ENCODE data around the gene ZNF837. TPM values are rescaled to one million over a fixed set of nuclear protein-coding genes. Genes with fewer than 3 reads are reported as not detected.

ZNF837 gene
- total RNA-seq, 2 donors from 2014 or later = 2.4 to 2.5 TPM

DNA sequence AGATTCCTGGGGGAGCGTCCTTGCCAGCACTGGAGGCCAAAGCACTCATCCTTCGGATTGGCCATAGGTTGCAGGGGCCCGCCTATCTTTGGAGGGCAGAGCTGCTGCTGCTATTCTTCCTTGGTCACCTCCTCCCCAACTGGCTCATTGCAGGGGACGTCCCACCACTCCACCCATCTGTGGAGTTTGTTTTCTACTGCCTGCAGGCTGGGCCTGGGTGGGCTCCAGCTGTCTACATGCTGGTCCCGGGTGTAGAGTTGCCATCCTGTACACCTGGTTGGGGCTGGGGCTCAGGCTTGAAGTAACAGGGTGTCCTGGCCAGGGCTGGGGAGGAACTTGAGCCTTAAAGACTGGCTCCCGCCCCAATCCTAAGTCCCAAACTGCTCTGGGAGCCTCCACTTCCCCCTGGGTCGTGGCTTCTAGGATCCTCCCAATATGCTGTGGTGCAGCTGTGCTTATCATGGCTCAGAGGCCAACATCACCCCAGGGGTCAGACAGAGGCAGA, 16.8 kb upstream of the ZNF837 start:
- no peak for ATAC-seq
- intact Hi-C loops (cut with DNase I, micrococcal nuclease) = no loop called here
- DNase-seq = no peak

- DNase-seq (no peak), ATAC-seq (no peak)
- intact Hi-C loops (cut with DNase I, micrococcal nuclease) = no loop called here
Measured at GRCh38 chr19:58396691-58397532, 16.1 kb upstream of the ZNF837 start.

DNA sequence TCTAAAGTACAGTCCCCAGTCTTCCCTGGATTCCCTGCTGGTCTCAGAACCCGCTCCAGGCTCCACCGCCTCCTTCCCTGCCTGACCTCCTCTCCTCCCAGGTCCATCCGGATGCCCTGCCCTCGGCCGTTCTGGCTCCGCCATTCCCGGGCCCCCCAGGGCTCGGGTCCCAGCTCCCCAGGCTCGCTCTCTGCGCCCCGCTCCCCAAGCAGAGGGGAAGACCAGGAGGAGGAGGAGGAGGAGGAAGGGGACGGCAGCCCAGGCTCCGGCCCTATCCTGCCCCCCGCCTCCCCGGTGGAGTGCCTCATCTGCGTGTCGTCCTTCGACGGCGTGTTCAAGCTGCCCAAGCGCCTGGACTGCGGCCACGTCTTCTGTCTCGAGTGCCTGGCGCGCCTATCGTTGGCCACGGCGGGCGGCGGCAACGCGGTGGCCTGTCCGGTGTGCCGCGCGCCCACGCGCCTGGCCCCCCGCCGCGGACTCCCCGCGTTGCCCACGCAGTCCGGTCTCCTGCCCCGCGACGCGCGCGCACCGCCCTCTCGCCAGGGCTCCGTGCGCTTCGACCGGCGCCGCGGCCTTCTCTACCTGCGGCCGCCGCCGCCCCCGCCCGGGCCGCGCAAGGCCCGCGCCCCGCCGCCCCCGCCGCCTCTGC, 15.3 kb upstream of the ZNF837 start:
- ATAC-seq = no peak
- intact Hi-C loops (cut with DNase I, micrococcal nuclease) = no loop called here
- no peak for DNase-seq

DNA sequence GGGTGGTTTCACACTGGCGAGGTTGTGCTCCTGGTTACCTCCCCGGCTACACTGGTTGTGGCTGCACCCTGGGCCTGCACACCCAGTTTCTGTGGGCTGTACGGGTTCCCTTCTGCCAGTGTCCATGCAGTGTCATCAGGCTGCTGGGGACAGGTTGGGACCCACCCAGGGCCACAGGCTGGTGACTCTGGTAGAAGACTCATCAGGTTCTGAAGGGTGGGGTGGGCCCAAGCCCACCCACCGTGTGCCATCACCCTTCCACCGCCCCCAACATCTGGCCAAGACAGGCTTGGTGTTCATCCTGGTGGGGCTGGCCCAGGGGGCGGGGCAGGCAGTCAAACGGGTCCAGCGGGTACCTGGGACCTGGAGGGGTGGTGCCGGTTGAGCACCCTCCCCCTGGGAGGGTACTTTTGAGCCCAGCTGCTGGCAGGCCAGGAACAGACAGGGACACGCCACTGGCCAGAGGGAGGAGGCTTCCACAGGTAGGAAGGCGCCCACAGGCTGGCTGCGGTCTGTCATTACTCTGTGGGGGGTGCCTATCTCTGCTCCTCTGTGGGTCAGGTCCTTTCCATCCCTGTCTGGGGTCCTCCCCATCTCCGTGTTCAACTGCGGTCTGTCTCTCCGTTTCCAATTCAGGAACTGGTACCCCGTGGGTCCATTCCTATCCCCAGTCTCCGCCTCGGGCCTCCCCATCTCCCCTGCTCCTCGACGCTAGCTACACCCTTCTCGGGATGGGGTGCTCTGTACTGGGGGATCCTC, 14.6 kb upstream of the ZNF837 start, which contains the start of gene RNF225:
RNF225 (plus strand) TSS at position 437 of the 759 bp plus-strand sequence. CDS start 434 bp downstream, outside the sequence.
- ATAC-seq = peak; percentile 68
- DNase-seq = peak in 1 of 2 donors; percentile 36
- intact Hi-C loops (cut with DNase I, micrococcal nuclease) = no loop called here

- intact Hi-C loops (cut with DNase I, micrococcal nuclease) = no loop called here
- DNase-seq (no peak), ATAC-seq (peak; percentile 3)
Measured at GRCh38 chr19:58394821-58395219, 14.0 kb upstream of the ZNF837 start.

GRCh38 chr19:58393725-58394033, 12.8 kb upstream of the ZNF837 start:
- intact Hi-C loops (cut with DNase I, micrococcal nuclease) = no loop called here
- ATAC-seq (no peak), DNase-seq (no peak)

DNA sequence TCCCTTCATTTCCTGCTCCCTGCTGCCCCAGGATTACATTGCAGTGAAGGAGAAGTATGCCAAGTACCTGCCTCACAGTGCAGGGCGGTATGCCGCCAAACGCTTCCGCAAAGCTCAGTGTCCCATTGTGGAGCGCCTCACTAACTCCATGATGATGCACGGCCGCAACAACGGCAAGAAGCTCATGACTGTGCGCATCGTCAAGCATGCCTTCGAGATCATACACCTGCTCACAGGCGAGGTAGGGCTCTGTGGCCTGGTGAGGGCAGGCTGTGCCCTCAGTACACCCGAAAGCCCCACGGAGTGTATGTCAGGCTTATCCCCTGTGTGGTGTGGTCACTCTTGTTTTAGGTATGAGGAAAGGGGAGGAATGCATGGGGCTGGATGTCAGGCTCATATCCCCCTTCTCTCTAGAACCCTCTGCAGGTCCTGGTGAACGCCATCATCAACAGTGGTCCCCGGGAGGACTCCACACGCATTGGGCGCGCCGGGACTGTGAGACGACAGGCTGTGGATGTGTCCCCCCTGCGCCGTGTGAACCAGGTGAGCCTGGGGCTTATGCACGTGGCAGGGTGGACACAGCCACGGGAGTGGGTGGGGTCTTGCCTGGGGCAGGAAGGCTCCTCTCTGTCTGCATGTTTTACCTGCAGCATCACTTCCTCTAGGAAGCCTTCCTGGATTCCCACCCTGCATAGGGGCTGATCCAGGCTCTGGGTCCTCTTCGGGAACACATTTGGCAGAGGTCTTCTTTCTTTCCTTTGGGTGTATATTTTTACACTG, 12.3 kb upstream of the ZNF837 start:
- ATAC-seq = no peak
- intact Hi-C loops (cut with DNase I, micrococcal nuclease) = no loop called here
- DNase-seq = no peak

DNA sequence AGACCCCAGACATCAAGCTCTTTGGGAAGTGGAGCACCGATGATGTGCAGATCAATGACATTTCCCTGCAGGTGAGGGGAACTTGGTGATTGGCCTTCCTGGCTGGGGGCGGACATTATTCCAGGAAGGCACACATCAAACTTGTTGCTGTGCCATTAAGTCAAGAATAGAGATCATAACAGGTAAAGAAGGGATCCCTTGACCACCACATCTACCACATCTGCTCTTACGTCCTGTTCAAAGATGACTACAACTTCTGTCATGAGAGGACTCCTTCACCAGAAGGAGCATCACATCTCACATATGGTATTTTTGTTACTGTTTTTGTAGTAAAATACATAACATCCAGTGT, 7.3 kb upstream of the ZNF837 start:
- ATAC-seq (no peak), DNase-seq (no peak)
- intact Hi-C loops (cut with DNase I, micrococcal nuclease) = no loop called here

GRCh38 chr19:58387338-58388174, 6.7 kb upstream of the ZNF837 start:
- intact Hi-C loops (cut with DNase I, micrococcal nuclease) = no loop called here
- no peak for ATAC-seq

DNA sequence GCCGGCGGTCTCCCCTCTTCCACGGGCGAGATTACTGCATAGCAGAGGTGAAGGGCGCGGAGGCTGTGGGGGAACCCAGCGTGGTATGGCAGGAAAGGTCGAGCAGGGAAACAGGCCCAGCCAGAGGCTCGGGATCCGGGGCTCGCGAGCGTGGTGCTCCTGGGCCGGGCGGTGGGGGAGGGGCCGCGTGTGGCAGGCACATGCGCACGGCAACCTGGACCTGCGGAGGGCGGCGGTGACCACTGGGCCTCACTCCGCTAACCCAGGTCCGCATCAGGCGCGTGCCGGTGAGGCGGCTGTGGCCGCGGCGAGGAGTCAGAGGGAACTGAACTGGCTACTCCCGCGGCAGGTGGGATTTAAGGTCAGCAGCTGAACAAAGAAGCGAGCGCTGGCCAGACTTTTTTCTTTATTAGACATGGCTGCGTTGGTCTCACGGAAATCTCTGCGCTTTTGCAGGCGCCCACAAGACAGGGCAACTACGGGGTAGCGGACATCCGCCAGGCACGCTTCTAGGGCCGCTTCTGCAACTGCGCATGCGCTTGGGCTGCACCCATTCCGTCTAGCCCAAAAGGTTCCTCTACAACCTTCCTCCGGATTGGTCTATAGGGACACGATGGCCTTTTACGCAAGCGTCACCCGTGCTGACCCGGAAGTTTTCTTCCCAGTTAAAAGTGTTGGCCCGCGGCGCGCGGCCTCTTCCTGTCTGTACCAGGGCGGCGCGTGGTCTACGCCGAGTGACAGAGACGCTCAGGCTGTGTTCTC, 5.9 kb upstream of the ZNF837 start, which contains the start of gene RPS5:
RPS5 (plus strand) TSS at position 694 of the 762 bp plus-strand sequence. CDS start 869 bp downstream, outside the sequence.
- intact Hi-C loops (cut with DNase I, micrococcal nuclease) = no loop called here

More at GRCh38 chr19:58387338-58388174, 6.7 kb upstream of the ZNF837 start:
- peak in 1 of 2 donors; percentile 24 for DNase-seq

DNA sequence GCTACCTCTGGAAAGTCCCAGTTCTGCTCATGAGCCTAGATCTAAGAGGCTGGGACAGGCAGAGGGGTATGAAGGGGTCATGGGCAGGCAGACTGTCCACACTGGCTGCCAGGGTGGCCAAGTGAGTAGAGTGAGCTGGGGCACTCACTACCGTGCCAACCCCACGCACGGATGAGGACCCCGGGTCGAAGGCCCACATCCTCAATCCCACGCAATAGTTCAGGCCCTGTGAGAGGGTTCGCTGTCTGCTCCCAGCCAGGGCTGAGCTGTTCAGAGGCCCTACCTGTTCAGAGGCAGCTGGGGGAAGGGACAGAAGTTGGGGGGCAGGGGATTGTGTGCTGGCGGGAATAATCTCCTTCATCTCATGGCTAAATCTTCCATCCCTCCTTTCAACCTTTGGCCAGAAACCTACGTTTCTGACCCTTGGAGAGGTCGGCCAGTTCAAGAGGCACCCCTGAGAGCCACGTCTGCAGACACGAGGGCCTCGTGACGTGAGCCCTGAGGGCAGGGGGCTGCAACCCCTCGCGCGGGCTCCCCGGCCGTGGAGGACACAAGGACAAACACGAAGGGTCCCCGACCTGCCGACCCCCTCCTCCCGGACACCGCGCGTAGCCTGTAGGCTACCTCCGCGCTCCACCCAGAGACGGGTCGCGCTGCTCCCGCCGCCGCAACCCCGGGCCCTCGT, 5.2 kb upstream of the ZNF837 start:
- ATAC-seq = peak; percentile 25
- DNase-seq = peak in 1 of 2 donors; percentile 30
- intact Hi-C loops (cut with DNase I, micrococcal nuclease) = no loop called here

More for the DNA sequence above, 5.9 kb upstream of the ZNF837 start, which contains the start of gene RPS5:
- DNase-seq = peak; percentile 94 to 97
- ATAC-seq = peak; percentile 93

GRCh38 chr19:58385313-58385890, 4.6 kb upstream of the ZNF837 start:
- ATAC-seq (no peak), DNase-seq (no peak)
- intact Hi-C loops (cut with DNase I, micrococcal nuclease) = no loop called here

GRCh38 chr19:58382997-58383603, 2.3 kb upstream of the ZNF837 start:
- intact Hi-C loops (cut with DNase I, micrococcal nuclease) = no loop called here
- ATAC-seq (no peak), DNase-seq (no peak)

GRCh38 chr19:58381460-58382212, 806 bp upstream of the ZNF837 start:
- intact Hi-C loops (cut with DNase I, micrococcal nuclease) = no loop called here
- DNase-seq = peak in 1 of 2 donors; percentile 33

DNA sequence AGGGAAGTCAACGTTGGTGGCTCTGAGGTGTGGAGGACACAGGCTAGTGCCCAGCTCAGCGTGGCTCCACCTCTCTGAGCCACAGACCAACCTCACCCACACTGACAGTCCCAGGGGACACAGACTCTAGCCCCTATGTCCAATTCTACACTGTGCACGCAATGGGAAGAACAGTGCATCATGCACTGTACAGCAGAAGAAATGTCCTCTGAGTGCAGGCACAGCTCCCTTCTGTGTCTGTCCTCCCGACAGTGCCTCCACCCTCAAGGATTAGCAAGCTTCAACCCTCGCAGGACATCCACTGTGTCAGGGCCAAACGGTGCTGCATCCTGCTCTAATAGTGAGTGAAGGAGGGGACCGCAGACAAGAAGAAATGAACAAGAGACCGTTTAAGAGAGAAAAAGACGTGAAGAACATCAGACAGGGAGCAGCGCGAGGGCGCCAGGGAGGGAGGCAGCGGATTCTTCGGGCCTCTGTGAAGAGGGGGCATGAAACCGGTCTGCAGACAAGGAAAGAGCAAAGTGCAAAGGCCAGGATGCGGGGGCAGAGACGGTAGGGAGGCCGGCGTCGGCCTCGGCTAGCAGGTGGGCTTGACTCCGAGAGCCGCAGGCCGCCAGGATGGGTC, 681 bp downstream of the ZNF837 start:
- intact Hi-C loops (cut with DNase I, micrococcal nuclease) = no loop called here
- DNase-seq (no peak), ATAC-seq (peak; percentile 43)

More at GRCh38 chr19:58381460-58382212, 806 bp upstream of the ZNF837 start:
- no peak for ATAC-seq

Measured in left colon (tissue), 2 donors.